ENCODE data around the gene APP.
A peak's percentile ranks its signal among the peaks of the same experiment; 100 is the strongest.

APP gene

DNA sequence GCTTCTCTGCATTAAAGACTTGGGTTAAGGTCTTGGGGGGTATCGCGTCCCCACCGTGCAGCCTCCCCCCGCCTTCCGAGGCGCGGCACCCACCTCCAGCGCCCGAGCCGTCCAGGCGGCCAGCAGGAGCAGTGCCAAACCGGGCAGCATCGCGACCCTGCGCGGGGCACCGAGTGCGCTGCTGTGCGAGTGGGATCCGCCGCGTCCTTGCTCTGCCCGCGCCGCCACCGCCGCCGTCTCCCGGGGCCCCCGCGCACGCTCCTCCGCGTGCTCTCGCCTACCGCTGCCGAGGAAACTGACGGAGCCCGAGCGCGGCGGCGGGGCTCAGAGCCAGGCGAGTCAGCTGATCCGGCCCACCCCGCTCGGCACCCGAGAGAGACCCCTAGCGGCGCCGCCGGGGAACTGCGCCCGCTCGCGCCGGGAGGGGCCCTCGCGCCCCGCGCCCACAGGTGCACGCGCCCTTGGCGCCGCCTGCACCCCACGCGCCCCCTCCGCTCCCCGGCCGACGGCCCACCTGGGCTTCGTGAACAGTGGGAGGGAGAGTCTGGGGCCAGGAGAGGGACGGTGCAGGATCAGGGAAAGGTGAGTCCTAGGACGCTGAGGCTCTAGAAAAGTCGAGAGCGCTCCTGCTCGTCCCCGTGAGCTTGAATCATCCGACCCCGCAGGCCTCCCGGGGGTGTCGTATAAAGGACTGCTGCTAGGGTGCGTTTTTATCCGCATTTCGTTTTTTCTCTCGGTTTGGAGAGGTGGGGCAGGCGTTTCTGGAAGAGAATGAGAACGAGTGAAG lies at the start of gene APP:
Gene APP (minus strand): TSS at position 300 of the 787 bp plus-strand sequence. CDS start 150 bp downstream, at position 150.
- DNase-seq, result peak; percentile 34

DNA sequence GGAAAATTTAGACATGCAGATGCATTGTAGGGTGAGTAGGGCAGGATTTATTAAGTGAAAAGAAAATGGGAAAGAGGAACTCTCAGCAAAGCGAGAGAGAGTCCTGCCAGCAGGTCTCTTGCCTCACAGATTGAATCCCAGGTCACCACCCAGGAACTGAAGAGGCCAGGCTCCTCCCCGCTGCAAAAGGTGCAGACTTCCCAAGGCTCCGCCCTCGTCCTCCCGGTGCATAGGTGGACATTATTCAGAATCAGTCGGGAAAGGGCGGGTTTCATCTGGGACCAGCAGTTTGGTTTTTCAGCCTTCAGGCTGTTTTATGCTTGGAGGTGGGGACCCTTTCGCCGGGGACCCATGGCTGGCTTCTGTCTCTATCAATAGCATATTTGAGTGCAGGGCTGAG lies 41.6 kb upstream of the APP start:
- DNase-seq, result no peak

DNA sequence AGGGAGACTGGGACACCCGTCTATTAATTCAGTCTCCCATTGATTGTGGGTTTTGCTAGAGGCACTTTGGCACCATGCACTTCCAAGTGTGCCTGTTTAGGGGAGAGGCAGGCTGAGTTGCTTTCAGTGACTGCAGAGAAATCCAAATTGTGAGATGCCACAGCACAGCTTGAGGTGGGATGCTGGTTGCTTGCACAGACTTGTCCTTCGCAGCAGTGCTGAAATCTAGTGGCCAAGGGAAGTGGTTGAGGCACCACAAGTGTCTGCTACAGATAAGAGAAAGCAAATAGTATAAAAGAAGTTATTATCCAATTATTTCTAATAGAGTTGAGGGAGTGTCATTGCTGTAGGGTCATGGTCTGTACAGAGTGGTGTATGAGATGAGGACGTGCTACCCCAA lies 40.0 kb upstream of the APP start:
- DNase-seq, result no peak

DNA sequence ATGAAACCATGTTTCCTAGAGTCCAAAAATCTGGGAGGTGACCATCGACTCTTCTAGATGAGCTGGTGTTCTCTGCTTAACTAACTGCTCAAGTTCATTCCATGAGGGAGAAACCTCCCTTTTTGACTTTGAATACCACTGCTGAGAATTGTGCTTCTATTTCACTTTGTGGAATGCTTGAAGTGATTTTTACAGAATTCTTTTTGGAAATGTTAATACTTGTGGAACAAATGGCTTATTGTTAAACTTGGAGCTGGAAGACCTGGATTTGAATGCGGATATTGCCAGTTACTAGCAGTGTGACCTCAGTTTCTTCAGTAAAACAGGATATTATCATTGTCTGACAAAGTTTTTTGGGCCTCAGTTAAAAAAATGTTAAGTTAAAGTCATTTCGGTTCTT lies 36.5 kb upstream of the APP start:
- no peak for DNase-seq

DNA sequence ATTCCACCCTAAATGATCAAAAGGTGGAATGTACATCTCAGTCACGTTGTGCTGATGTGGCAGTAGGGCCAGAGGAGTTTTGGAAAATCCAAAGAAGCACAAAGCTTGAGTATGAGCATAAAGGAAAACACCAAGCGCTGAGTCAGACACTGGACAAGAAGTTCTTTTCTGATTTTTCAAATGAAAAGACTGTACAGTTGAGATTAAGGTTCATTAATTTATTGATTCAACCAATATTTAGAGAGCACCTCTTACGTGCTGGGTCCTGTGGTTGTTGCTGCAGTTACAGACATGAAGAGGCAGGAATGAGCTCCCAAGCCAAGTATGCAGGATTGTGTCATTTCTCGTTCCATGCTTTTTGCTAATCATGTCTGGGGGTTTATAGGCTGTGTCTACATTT lies 28.9 kb upstream of the APP start:
- no peak for DNase-seq

DNA sequence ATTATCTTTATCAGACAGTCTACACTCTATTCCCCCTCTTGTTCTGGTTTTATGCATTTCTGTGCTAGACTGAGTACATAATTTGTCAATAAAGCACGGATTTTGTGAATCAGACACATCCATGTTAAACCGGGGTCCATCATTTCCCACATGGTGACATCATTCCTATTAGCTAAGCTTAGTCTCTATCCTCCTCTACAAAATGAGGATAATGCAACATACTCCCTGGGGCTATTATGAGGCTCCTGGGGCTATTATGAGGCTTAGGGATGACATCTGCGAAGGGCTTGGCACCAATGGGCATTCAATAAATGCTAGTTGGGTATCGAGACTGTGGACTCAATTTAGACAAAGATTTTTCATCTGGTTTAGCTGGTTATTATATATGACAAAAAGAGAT lies 25.1 kb upstream of the APP start:
- no peak for DNase-seq

DNA sequence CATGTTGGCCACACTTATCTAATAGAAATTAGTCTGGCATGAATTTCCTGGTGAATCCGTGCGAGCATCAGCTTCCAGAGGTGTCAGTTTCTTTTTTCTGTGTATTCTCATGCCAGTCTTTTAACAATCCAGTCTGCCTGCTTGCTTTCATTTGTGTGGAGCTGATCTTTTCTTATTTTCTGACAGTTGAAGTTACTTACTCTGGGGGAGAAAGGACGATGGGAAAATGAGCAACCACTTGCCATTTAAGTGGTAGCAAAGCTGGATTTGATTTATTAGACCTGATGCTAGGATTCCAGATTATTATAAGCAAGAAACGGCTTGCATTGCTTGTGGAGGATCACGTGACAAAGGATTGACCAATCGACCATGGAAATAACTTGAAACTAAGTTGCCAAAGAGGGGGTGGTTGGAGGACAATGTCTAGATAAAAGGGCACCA lies 24.3 kb upstream of the APP start:
- DNase-seq, result no peak

DNA sequence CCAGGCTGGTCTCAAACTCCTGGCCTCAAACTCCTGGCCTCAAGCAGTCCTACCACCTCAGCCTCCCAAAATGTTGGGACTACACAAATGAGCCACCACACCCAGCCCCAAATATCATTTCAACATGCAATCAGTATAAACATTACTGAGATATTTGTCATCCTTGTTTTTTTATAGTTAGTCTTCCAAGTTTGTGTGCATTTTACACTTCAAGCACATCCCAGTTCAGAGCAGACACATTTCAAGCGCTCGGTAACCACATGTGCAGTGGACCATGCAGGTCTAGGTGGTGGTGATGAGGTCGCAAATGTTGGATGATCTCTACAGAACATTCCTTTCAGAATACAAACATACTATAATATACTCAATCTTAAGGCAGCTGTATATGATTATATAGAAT lies 23.8 kb upstream of the APP start:
- DNase-seq, result no peak

DNA sequence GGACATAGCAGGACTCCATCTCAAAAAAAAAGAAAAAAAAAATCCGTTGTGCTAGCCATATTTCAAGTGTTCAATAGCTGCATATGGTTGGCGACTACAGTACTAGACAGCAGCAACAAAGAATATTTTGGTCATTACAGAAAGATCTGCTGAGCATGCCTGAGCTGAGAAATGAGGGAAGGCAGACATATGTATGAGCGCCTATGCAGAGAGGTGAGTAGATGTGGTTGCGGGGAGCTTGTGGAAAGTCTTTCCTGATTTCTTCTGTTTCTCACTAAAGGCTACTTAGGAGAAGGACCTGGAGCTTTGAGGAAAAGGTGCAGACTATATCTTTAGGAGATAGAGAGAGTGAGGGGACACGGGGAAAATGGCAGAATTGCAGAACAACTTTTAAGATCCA lies 21.0 kb upstream of the APP start:
- DNase-seq, result no peak

DNA sequence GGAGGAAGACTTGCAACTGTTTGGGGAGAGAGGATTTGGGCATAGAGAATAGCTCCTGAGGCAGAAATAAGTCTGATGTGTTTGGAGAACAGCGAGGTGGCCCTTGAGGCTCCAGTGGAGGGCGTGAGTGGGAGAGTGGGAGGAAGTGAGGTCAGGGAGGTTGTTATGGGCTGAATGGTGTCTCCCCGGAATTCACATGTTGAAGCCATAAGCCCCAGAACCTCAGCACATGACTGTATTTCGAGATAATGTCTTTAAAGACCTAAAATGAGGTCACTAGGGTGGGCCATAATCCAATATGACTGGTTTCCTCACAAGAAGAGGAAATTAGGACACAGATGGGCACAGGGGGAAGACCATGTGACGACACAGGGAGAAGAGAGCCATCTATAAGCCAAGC lies 17.9 kb upstream of the APP start:
- peak; percentile 31 for DNase-seq

DNA sequence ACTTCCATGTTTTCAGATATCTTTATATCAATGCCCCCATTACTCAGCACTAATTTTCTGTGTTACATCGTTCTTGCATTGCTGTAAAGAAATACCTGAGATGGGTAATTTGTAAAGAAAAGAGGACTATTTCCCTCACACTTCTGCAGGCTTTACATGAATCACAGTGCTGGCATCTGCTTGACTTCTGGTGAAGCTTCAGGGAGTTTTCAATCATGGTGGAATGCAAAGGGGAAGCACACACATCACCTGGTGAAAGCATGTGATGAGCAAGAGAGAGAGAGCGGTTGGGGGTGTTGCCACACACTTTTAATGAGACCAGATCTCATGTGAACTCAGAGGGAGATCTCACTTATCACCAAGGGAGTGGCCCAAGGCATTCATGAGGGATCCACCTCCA lies 14.9 kb upstream of the APP start:
- no peak for DNase-seq

DNA sequence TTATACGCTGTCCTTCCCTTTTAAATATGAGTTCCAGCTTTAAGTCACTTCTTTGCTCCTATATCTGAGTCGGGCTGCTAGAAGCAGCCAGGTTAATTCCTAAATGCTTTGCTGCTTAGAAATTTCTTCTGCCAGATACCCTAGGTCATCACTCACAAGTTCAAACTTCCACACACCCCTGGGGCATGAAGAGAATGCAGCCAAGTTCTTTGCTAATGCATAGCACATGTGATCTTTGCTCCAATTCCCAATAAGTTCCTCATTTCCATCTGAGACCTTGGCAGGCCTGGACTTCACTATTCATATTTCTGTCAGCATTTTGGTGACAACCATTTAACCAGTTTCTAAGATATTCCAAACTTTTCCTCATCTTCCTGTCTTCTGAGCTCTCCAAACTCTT lies 14.5 kb upstream of the APP start:
- no peak for DNase-seq

DNA sequence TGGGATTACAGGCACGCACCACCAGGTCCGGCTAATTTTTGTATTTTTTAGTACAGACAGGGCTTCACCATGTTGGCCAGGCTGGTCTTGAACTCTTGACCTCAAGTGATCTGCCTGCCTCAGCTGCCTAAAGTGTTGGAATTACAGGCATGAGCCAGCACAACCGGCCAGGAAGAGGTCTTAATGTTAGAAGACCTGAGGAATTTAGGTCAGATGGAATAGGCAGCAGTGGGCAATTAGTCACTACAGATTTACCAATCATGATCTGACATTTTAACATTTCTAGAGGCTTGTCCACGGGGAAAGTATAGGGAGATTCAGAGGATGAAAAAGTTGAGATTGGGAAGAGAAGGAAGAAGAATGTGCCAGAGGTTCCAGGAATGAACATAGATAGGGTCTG lies 8.9 kb upstream of the APP start:
- DNase-seq, result no peak

DNA sequence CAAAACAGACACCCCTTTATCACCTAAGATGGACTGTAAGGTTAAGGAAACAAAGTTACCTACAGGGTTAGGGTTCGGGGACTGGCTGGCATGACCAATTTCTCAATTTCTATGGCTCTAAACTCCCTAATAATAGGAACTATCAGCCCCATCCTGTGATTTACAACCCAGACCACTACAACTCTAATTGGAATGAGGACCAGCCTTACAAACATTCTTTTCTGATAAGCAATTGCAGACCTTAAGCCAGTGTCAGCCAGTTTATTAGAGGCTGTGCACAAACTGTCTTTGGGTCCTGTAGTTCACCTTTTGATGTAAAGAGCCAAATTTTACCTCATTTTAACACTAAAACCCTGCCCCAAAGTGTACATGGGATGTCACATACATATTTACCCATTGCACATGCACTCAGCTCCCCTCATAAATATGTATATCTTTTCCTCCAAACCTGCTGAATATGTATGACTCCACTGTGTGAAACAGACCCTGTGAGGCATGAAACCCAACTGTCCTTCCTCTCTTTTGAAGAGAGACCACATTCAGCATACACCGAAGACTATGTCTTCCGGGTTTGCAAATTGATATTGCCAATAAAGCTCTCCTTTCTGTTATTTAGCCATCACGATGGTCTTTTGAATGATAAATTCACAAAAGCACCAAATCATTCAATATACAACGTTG lies 7.3 kb upstream of the APP start:
- no peak for DNase-seq

DNA sequence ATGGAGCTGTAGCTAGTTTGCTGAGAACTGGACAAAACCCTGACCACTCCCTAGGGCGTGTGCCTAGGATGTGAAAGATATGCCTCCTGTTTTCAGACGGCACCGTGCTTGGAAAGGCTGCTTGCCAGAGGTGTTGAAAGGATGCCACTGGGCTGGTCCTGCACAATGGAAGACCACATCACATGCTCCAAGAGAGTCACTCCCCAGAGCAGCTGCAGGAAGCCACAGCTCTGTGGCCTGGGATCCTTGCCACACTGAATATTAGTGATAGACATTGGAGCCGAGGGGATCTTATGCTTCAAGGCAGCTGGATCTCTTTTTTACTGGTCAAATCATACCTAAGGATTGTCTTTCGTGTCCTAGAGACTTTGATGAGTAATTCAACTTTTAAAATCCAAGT lies 6.6 kb upstream of the APP start:
- DNase-seq, result no peak

DNA sequence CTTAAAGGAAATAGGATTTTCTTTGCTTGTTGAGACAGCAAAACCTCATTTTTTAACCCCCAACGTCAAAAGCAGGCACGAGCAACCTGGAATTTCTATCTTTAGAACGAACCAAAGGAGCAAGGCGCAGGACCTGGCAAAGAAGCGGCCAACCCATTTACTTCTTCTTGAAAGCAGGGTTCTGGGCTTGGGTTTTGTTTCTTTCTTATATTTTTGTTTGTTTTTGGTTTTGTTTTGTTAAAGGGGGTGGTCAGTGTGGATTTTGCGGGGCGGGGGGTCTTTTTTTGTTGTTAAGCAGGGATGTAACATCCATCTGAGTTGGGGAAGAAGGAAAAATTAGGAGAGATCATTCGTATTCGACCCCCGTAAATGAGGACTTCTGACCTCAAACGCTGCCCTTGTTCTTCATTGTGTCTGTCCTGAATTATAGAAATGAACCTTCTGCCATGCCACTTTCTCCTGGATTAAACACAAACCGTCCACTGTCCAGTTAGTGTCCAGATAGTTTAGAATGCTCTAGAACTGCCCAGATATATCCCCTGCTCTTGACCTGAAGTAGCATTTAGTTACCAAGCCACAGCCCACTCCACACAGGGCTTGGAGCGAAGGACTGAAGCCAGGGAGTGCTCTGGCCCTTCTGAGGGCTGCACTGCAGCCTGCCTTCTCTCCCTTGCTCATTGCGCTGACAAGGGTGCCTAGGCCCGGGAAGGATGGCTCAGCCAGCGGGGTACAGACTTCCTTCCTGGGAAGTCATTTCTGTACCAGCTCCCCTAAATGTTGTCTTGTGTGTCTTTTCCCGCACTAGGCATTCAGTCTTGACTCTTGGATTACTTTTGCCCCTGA lies 909 bp upstream of the APP start:
- no peak for DNase-seq

DNA sequence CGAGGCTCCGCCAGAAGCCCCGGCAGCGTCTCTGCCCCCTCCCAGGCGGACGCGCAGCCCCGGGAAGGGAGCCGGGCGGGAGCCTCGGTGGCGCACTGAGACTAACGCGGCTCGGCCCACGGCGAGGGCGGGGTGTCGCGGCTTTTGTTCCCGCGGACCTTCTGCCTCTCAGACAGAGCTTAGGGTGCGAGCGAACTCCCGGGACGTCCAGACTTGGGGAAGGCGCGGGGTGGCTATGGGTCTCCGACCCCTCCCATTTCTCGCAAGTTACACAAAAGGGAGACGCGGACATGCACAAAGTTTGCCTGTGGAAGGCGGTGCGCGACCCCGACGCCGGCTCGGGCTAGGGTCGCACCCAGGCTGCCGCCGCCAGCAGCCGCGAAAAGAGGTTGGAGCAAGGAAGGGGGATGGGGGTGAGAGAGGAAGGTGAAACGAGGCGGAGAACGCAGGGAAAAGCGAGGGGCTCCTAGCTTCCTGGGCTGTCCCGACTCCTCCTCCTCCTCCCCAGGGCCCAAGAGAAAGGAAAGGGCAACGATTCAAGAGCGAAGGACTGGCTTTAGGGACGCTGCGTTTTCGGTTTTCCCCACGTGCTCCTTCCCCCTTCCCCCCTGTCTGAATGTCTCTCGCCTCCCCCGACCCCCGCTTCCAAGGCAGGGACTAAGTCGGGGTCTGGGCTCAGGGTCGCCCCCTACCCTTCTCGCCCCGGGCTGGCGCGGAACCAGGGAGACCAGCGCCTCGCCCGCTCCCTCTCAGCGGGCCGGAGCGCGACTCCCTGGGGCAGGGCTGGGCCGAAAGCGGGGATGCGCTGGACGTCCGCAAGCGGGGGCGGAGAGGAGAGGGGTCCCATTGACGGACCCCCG lies 729 bp downstream of the APP start:
- DNase-seq, result peak; percentile 18

DNA sequence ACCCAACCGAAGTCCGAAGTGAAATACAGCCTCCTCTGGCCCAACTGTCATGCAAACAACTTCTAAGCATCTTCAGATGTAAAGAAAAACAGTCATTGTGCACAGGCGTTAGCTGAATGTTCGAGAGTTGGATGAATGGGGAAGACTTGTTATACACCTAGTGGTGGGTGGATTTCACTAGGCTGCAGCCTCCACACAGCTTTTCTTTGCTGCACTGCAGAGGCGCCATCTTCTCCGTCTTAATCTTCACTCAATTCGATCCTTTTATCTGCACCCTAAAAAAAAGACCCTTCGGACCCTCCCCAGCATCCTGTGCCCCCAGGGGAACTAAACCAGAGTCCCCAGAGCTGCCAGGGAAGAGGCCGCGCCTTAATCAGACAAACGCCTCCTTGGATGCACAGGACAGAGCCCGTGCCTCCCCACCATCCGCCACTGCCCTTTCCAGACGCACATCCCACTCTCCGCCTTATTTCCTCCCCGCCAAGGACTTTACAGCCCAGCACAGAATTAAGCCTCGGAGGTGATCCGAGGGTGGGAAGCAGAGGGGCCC lies 1.4 kb downstream of the APP start:
- peak; percentile 53 for DNase-seq

DNA sequence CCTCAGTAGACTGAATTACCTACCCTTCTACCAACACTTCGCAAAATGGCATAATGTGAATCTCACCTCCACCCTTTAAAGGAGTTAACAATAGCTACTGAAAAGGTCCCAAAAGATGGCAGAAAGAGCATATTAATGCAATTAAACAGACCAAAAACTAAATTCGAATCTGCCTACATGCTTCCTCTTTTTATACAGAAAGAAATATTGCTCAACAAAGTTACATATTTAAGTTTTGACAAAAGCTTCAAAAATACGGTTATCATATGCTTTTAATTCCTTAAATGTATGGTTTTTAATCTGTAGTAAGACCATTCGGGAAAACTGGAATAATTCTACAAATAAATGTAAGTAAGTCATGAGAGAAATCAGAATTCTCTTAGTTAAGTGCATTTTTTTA lies 2.2 kb downstream of the APP start:
- peak; percentile 48 for DNase-seq

DNA sequence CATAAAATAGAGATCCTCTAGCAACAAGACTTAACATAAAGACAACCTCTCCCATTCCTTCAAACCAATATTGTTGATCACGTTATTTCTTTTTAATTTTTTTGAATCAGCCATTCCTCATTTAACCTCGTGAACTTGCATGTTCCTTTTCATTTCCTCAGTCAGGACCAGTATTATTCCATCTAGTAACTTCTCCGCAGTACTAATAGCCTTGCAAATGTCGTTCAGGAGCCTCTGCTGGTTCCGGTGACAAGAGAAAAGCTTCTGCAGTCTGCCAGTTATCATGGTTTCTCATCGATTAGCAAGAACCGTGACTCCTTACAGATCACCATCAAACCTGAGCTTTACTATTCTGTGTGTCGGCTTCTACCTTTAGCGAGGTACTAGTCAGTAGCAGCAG lies 3.0 kb downstream of the APP start:
- no peak for DNase-seq

DNA sequence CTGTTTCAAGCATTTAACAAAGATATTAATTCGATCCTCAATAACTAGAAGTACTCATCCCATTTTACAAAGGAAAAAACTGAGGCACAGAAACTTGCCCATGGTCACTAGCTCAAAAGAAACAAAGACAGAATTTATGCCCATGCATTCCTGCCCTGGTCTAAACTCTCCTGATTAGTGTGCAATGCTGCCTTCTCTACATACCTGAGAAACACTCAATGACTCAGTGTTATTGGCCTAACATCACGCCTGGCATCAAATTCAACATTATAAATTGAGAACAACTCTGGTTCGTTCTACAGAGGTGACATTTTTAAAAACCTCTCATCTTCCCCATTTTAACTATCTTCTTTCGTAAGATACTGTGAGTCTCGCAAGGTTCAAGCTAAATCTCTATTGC lies 5.2 kb downstream of the APP start:
- DNase-seq, result peak; percentile 12

DNA sequence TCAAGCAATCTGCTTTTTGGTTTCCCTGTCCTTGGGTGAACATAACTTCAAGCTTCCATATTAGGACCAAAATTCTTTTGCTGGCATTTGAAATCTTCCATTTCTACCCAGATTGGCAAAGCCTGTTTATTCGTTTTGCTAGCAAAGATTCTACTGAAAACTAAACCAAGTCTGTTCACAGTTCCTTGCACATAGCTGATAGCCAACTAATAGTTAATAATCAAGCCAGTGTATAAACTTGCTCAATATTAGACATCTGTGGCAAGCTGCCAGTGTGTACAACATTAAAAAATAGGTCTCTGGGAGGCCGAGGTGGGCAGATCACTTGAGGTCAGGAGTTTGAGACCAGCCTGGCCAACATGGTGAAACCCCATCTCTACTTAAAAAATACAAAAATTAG lies 6.3 kb downstream of the APP start:
- no peak for DNase-seq

DNA sequence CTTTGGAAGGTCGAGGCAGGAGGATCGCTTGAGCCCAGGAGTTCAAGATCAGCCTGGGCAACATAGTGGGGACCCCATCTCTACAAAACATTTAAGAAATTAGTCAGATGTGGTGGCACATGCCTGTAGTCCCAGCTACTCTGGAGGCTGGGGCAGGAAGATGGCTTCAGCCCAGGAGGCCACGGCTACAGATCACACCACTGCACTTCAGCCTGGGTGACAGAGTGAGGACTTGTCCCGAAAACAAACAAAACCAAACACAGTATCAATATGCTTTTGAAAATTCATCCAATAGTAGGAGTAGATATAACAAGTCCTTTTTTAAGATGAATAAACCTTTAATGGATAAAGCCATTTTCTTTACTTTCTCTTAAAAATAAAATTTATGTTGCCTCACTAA lies 8.5 kb downstream of the APP start:
- no peak for DNase-seq
